Left hindlimb (tissue), 1 donor: ENCODE results near the gene ZNF418.
A peak's percentile ranks its signal among the peaks of the same experiment; 100 is the strongest.
"Not testable (repeated sequence)": the region's sequence is repeated elsewhere in the genome, so short reads cannot be mapped to it uniquely, and the experiment has no call there.

ENCODE experiments used
- DNase-seq: peaks from one replicate; pipeline ENCODE4 v3.0.0-alpha.2; 2018

ZNF418 gene

DNA sequence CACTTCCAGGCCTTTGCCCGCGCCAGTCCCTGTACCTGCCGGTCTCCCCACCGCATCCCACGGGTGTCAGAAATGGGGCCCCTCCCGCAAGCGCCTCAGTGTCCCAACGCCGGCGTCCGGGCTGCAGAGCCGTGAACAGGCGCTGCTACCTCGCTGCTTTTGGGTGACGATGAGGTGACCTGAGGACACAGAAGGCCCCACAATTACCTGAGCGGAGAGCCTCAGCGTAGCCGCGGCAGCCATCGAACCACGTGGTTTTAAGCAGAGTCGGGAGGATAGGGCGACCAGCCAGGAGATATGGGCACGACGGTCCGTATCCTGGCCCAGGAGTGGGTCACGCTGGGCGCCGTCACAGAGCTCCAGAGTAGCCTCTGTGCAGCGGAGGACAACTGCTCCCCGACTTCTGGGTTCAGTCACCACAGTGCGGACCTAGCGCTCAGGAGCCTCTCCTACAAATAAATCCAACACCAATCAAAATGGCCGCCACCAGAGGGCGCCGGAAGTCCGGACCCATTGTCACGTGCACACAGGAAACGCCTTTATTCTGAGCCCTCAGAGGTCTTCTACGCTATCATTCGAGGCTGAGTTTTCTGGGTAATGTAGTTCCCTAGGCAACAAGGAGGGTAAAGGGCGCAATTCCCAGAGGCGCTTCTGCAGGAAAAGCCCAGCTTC, 46.5 kb downstream of the ZNF418 start, which contains the start of gene ZNF814:
TSS of gene ZNF814 (minus strand) at position 478 of the 672 bp plus-strand sequence. CDS start at position 243, 235 bp downstream.
- DNase-seq: peak; percentile 90

DNA sequence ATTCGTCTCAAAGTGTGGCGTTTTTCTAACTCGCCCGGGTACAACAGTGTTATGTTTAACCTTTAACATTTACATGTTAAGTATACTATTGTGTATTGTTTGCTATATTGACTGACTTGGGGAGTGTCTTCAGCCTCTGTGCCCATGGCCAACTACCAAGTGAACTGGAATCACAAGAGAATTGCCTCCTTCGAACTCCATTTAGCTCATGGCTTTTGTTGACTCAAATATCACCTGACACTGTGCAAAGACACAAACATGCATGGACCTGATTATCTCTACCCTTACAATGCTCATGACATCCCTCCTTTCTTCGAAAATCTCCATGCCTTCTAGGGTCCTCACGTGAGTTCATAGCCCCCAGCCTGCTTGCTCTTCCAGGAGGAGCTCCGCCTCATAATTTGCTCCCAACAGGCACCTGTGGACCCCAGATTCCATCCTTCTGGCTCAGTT, 47.1 kb downstream of the ZNF418 start:
- no peak for DNase-seq

DNA sequence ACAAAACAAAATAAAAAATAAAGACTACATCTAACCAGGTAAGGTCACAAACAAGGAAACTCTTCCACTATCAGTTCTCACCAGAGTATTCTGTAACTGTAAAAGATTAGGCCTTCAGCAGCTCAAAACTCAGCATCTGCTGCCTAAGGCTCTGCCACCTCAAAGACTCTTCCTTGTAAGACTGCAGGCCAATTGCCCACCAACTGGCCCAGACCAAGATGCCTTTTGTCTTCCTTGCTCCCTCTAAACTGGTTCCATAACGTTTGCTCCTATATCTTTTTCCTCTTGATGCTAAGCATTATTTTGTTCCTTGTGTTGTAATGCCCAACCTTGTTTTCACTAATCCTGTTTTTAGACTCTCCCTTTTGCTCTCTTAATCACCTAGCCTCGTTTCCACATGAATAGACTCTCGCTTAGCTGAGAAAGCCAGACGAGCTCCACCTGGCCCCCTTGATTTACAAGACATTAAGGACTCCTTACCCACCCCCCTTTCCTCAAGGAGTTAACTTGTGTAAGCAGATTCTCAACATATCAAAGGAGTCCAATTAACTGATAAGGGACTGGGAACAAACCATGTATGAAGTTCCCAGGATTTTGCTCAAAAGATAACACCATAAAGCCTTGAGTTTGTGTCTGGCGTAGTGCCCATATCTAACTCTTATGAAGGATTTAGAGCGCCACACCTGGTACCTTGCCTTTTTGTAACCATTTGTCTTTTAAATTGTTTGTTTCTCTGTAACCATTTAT, 47.8 kb downstream of the ZNF418 start:
- DNase-seq: no peak

DNA sequence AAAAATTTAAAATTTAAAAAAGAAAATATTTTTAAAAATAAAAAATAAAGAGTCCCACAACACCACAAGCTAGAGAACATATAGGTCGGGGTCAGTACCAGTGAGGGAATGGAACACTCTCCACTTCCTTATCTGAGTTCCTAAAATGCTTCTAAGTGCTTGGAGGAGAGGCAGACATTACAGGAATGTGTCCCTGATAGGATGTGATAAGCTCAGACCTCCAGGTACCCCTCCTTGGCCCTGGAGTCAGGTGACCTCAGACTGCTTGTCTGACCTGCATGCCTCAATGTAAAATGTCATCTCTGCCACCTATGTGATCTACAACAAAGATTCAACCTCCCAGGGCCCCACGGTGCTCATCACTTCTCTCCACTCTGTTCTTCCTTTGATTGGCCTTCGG, 49.2 kb downstream of the ZNF418 start:
- no peak for DNase-seq

DNA sequence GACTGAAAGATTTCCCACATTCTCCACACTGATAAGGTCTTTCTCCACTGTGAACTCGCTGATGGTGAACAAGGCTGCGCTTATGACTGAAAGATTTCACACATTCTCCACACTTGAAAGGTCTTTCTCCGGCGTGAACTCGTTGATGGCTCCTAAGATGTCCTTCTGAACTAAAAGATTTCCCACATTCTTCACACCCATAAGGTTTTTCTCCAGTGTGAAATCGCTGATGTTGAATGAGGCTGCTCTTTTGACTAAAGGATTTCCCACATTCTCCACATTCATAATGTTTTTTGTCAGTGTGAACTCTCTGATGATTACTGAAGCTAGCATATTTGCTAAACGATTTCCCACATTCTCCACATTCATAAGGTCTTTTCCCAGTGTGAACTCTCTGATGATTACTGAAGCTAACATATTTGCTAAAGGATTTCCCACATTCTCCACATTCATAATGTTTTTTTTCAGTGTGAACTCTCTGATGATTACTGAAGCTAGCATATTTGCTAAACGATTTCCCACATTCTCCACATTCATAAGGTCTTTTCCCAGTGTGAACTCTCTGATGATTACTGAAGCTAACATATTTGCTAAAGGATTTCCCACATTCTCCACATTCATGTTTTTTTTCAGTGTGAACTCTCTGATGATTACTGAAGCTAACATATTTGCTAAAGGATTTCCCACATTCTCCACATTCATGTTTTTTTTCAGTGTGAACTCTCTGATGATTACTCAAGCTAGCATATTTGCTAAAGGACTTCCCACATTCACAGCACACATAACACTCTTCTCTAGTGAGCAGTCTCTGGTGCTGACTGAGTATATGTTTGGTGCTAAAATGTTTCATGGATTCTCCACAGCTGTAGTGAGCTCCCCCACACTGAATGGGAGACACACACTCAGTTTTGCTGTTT, 61.1 kb downstream of the ZNF418 start:
- DNase-seq: not testable (repeated sequence)

DNA sequence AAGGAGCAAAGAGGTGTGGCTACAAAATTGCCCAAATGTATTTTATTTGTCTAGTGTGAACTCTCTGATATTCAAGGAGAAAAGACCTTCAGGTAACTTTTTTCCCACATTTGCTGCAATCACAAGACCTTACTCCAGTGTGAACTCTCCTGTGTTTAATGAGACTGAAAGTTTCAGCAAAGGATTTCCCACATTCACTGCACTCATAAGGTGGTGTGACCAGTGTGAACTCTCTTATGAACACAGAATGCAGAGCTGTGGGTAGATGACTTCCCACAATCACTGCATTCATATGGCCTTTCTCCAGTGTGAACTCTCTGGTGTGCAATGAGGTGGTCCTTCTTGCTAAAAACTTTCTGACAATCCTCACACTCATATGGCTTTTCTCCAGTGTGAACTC, 62.8 kb downstream of the ZNF418 start:
- DNase-seq: no peak
